ENCODE measurements around the gene MVB12B. TPM values are rescaled to one million over a fixed set of nuclear protein-coding genes. Genes with fewer than 3 reads are reported as not detected.

The MVB12B gene
- total and polyA plus RNA-seq, 2 experiments from 2014 or later = 19.0 to 29.9 TPM

- Histone ChIP-seq H3K36me3 (peaks cover 4% of the 10 kb centered on the region), H3K4me3 (no peak overlapping the region), H3K4me1 (ENCODE audit: low read depth) (no peaks in the 10 kb centered on the region), H3K27ac (no peak overlapping the region), H3K9me3 (ENCODE audit: low read depth) (no peaks in the 10 kb centered on the region), H3K27me3 (no peaks in the 10 kb centered on the region)
- TF ChIP-seq CTCF (IDR thresholded peaks at IDR 0.05; ENCODE audit: low read depth, low read length) = no peak
- DNase-seq (ENCODE audit: low read depth in 1 of 2, low spot score in 1 of 2) = no peak
These were observed 15.3 kb downstream of the MVB12B start for GRCh38 chr9:126341902-126342301.

- peaks cover 4% of the 10 kb centered on the region for H3K36me3 ChIP-seq
- no peaks in the 10 kb centered on the region for H3K27me3 ChIP-seq
- no peak for DNase-seq (ENCODE audit: low read depth in 1 of 2, low spot score in 1 of 2)
- H3K9me3 ChIP-seq (ENCODE audit: low read depth) = no peaks in the 10 kb centered on the region
- H3K4me1 ChIP-seq (ENCODE audit: low read depth) = no peaks in the 10 kb centered on the region
- TF ChIP-seq CTCF (IDR thresholded peaks at IDR 0.05; ENCODE audit: low read depth, low read length) = no peak
- no peak overlapping the region for H3K27ac ChIP-seq
- no peak overlapping the region for H3K4me3 ChIP-seq
These were observed 16.0 kb downstream of the MVB12B start for GRCh38 chr9:126342621-126343031.

- no peaks in the 10 kb centered on the region for H3K27me3 ChIP-seq
- H3K4me3 ChIP-seq = no peak overlapping the region
- H3K27ac ChIP-seq = no peak overlapping the region
- no peaks in the 10 kb centered on the region for H3K4me1 ChIP-seq (ENCODE audit: low read depth)
- H3K9me3 ChIP-seq (ENCODE audit: low read depth) = no peaks in the 10 kb centered on the region
- no peak for DNase-seq (ENCODE audit: low read depth in 1 of 2, low spot score in 1 of 2)
- peaks cover 4% of the 10 kb centered on the region for H3K36me3 ChIP-seq
- no peak for TF ChIP-seq CTCF (IDR thresholded peaks at IDR 0.05; ENCODE audit: low read depth, low read length)
These were observed 16.7 kb downstream of the MVB12B start for GRCh38 chr9:126343271-126343700.

GRCh38 chr9:126346031-126346430 lies 19.4 kb downstream of the MVB12B start:
- H3K4me1 ChIP-seq (ENCODE audit: low read depth) = no peaks in the 10 kb centered on the region
- no peak overlapping the region for H3K4me3 ChIP-seq
- no peaks in the 10 kb centered on the region for H3K9me3 ChIP-seq (ENCODE audit: low read depth)
- H3K27me3 ChIP-seq = no peaks in the 10 kb centered on the region
- no peak overlapping the region for H3K27ac ChIP-seq
- DNase-seq (ENCODE audit: low read depth in 1 of 2, low spot score in 1 of 2) = no peak
- H3K36me3 ChIP-seq = no peaks in the 10 kb centered on the region
- TF ChIP-seq CTCF (IDR thresholded peaks at IDR 0.05; ENCODE audit: low read depth, low read length) = no peak

GRCh38 chr9:126347093-126347492 lies 20.5 kb downstream of the MVB12B start:
- Histone ChIP-seq H3K9me3 (ENCODE audit: low read depth) (no peaks in the 10 kb centered on the region), H3K4me3 (no peak overlapping the region), H3K4me1 (ENCODE audit: low read depth) (no peaks in the 10 kb centered on the region), H3K27ac (no peak overlapping the region), H3K27me3 (no peaks in the 10 kb centered on the region), H3K36me3 (no peaks in the 10 kb centered on the region)
- no peak for TF ChIP-seq CTCF (IDR thresholded peaks at IDR 0.05; ENCODE audit: low read depth, low read length)
- no peak for DNase-seq (ENCODE audit: low read depth in 1 of 2, low spot score in 1 of 2)
